CD4-positive, CD25-positive, alpha-beta regulatory T cell (primary cell): Measurements from ENCODE around the gene SNAPC4. TPM values are rescaled to one million over a fixed set of nuclear protein-coding genes. Genes with fewer than 3 reads are reported as not detected.
"Not testable (repeated sequence)": the region's sequence is repeated elsewhere in the genome, so short reads cannot be mapped to it uniquely, and the experiment has no call there.

Experiments
- ATAC-seq, 2 donors: fragments of 150-1000 bp; cut with Tn5 transposase; one replicate each; pipeline ENCODE4 v1.10.0; 2021; ENCODE audit warnings: low read depth in 2 of 2, moderate number of reproducible peaks in 2 of 2, moderate library complexity in 1 of 2
- DNase-seq, 3 donors: peaks; one replicate each; pipeline versions ENCODE4 v3.0.0 to v3.0.0-alpha.2; 2012 to 2022; ENCODE audit warnings: mixed read lengths in 1 of 3
- H3K27ac ChIP-seq: one replicate; pipeline ENCODE4 v1.7.0; 2013; ENCODE audit warnings: mild to moderate bottlenecking, low read length; ENCODE audit not compliant: insufficient read depth, poor library complexity, severe bottlenecking
- H3K27me3 ChIP-seq: one replicate; pipeline ENCODE4 v1.7.0; 2013; ENCODE audit warnings: low read length; ENCODE audit not compliant: control insufficient read depth, insufficient read depth
- H3K36me3 ChIP-seq: one replicate; pipeline ENCODE4 v1.7.0; 2013; ENCODE audit warnings: mild to moderate bottlenecking, low read length, moderate library complexity; ENCODE audit not compliant: control insufficient read depth, insufficient read depth
- H3K4me1 ChIP-seq: 2 replicates; pipeline ENCODE4 v1.7.0; 2013; ENCODE audit warnings: mild to moderate bottlenecking, low read length; ENCODE audit not compliant: insufficient read depth, control insufficient read depth, poor library complexity, severe bottlenecking
- H3K4me3 ChIP-seq: one replicate; pipeline ENCODE4 v1.7.0; 2013; ENCODE audit warnings: low read depth, mild to moderate bottlenecking, low read length, moderate library complexity
- H3K9me3 ChIP-seq, 2 experiments: 1 replicate in 1 of 2; 2 replicates in 1 of 2; pipeline ENCODE4 v1.7.0; 2013; ENCODE audit warnings: low read length in 2 of 2, mild to moderate bottlenecking in 1 of 2, moderate library complexity in 1 of 2; ENCODE audit not compliant: control insufficient read depth in 2 of 2
- H3K27ac Mint-ChIP-seq, 3 donors: one replicate each; pipeline ENCODE4 v1.8.0; 2020 to 2022; ENCODE audit warnings: mild to moderate bottlenecking in 3 of 3, mixed read lengths in 3 of 3, moderate library complexity in 2 of 3
- H3K27me3 Mint-ChIP-seq: one replicate; pipeline ENCODE4 v1.8.0; 2022; ENCODE audit warnings: mild to moderate bottlenecking, mixed read lengths
- H3K36me3 Mint-ChIP-seq: one replicate; pipeline ENCODE4 v1.8.0; 2020; ENCODE audit warnings: mixed read lengths
- H3K4me1 Mint-ChIP-seq, 4 donors: one replicate each; pipeline ENCODE4 v1.8.0; 2020 to 2022; ENCODE audit warnings: mixed read lengths in 4 of 4, mild to moderate bottlenecking in 1 of 4
- H3K4me3 Mint-ChIP-seq, 4 donors: one replicate each; pipeline ENCODE4 v1.8.0; 2020 to 2022; ENCODE audit warnings: mild to moderate bottlenecking in 4 of 4, mixed read lengths in 4 of 4, moderate library complexity in 3 of 4
- H3K9me3 Mint-ChIP-seq, 7 donors: one replicate each; pipeline ENCODE4 v1.8.0; 2020 to 2022; ENCODE audit warnings: mixed read lengths in 7 of 7, mild to moderate bottlenecking in 3 of 7, moderate library complexity in 2 of 7
- polyA plus RNA-seq, 4 donors: library from polyadenylated mRNA; unstranded; fragments of 300-500 nt; fragmentation: Illumina TruSeq; gene quantifications; one replicate each; pipeline ENCODE4 v1.2.3, GENCODE V29; 2021
- total RNA-seq: library from RNA; stranded (reverse); gene quantifications from one replicate; pipeline ENCODE4 v1.2.3, GENCODE V29; 2022

SNAPC4 gene
- total and polyA plus RNA-seq, 5 donors from 2014 or later: 0.40 to 13.3 (median 1.1) TPM

DNA sequence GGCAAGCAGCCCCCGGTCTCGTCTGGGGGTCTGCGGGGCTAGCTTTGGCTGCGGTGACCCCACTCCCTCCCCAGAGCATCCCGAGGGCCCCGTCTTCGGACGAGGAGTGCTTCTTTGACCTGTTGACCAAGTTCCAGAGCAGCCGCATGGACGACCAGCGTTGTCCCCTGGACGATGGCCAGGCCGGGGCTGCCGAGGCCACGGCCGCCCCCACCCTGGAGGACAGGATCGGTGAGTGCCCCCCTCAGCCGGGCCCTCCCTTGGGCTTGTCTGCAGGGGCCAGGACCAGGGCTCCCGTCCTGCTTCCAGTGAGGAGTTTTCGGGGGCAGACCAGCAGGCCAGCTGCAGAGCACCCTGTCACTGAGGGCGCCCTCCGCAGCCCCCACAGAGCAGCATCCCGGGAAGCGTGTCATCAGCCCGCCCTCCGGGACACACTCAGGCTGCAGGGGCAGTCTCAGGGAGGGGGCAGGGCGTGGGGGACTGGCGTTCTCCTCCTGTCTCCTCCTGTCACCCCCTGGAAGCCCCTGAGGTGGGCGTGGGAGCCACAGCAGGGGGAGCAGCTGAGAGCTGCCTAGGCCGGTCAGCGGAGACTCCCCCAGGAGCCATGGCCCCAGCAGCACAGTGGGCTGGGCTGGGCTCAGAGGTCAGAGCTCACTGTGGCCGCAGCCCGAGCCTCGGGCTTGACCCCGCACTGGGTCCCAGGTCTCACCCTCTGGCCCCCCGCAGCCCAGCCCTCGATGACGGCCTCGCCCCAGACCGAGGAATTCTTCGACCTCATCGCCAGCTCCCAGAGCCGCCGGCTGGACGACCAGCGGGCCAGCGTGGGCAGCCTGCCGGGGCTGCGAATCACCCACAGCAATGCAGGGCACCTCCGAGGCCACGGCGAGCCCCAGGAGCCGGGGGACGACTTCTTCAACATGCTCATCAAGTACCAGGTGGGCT, 44.1 kb downstream of the SNAPC4 start:
- DNase-seq: no peak
- Mint-ChIP-seq H3K27me3 (no peaks in the 10 kb centered on the region), H3K4me1 (no peaks in the 10 kb centered on the region), H3K27ac (no peak overlapping the region), H3K4me3 (no peak overlapping the region), H3K36me3 (no peaks in the 10 kb centered on the region), H3K9me3 (no peaks in the 10 kb centered on the region)
- Histone ChIP-seq H3K27me3 (no peaks in the 10 kb centered on the region), H3K4me1 (no peaks in the 10 kb centered on the region), H3K27ac (no peak overlapping the region), H3K9me3 (no peaks in the 10 kb centered on the region), H3K36me3 (no peaks in the 10 kb centered on the region), H3K4me3 (no peak overlapping the region)
- ATAC-seq: no peak

DNA sequence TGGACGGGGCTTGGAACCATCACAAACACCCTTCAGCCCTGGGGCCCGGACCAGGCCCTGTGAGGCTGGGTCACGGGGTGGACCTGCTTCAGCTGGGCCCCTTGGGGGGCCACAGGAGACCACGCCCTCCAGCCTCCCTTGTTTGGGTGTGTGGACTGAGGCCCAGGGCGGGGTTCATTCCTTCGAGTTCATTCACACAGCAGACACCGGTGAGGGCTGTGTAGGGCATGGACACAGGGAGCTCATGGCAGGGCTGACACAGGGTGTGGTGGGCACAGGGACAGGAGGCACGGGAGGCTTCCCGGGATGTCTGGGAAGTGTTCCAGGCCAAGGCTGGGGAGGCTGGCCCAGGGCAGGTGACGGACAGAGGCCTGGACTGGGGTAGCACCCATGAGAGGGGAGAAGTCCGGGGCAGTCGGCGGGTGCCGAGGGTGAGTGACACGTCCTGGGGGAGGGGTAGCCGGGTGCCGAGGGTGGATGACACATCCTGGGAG, 45.3 kb downstream of the SNAPC4 start:
- Mint-ChIP-seq H3K4me3 (peak overlapping the region in 1 of 4 donors; percentile 41), H3K9me3 (no peaks in the 10 kb centered on the region), H3K36me3 (no peaks in the 10 kb centered on the region), H3K4me1 (no peaks in the 10 kb centered on the region), H3K27ac (no peak overlapping the region), H3K27me3 (no peaks in the 10 kb centered on the region)
- Histone ChIP-seq H3K4me3 (no peak overlapping the region), H3K4me1 (no peaks in the 10 kb centered on the region), H3K9me3 (no peaks in the 10 kb centered on the region), H3K27me3 (no peaks in the 10 kb centered on the region), H3K36me3 (no peaks in the 10 kb centered on the region), H3K27ac (no peak overlapping the region)
- ATAC-seq: no peak
- no peak for DNase-seq

DNA sequence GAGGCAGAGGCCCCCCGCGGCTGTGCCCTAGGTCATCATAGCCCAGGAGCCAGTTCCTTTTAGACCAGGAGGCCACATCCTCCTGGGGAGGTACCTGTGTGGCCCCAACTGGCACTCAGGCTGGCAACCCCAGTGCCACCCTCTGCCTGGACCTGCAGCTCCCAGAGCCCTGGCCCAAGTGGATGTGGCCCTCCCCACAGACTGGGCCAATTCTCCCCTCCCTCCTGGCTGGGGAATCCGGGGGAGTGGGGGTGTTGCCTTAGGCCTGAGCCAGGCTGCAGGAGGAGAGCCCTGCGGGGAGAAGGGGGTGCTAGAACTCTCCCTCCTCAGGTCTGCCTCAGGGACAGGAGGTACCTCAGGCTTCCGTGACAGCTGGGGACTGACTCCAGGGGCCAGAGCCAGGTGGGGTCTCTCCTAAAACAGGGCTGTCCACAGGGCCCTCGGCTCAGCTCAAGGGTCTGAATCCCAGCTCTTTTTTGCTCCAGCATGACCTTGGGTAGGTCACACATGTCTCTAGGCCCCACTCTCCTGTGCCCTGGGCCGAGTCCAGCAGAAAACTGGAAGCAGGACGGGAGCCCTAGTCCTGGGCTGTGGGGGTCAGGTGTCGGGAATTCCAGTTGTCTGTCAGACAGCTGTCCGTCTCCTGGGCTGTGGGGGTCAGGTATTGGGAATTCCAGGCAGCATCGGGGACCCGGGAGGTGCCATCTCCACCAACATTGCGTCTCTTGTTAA, 46.0 kb downstream of the SNAPC4 start:
- H3K4me1 Mint-ChIP-seq: no peaks in the 10 kb centered on the region
- H3K4me1 ChIP-seq: no peaks in the 10 kb centered on the region
- H3K27me3 ChIP-seq: no peaks in the 10 kb centered on the region
- no peaks in the 10 kb centered on the region for H3K36me3 Mint-ChIP-seq
- H3K9me3 Mint-ChIP-seq: no peaks in the 10 kb centered on the region
- ATAC-seq: no peak
- H3K36me3 ChIP-seq: no peaks in the 10 kb centered on the region
- H3K27ac Mint-ChIP-seq: no peak overlapping the region
- H3K27me3 Mint-ChIP-seq: no peaks in the 10 kb centered on the region
- H3K9me3 ChIP-seq: no peaks in the 10 kb centered on the region
- H3K4me3 Mint-ChIP-seq: no peak overlapping the region
- H3K27ac ChIP-seq: no peak overlapping the region
- H3K4me3 ChIP-seq: no peak overlapping the region
- DNase-seq: no peak

DNA sequence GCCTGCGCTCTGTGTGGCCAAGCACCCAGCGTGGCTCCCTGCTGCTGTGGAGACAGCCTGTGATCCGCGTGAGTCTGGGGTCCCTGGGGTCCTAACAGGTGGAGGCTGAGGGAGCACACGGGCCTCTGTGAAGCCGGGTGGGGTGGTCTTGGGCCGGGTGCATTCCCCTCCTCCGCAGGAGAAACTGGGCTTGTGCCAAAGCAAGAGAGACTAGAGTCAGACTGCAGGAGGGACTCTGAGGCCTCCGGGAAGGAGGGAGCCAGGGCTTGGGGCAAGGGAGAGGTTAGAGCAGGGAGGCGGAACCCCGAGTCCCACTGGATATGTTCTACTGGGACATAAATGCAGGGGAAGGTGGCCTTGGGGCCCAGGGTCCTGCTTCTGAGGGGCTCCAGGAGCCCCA, 46.9 kb downstream of the SNAPC4 start:
- no peak for DNase-seq
- H3K27me3 Mint-ChIP-seq: no peaks in the 10 kb centered on the region
- H3K36me3 Mint-ChIP-seq: no peaks in the 10 kb centered on the region
- H3K4me3 ChIP-seq: no peak overlapping the region
- no peaks in the 10 kb centered on the region for H3K4me1 ChIP-seq
- H3K36me3 ChIP-seq: no peaks in the 10 kb centered on the region
- no peaks in the 10 kb centered on the region for H3K9me3 ChIP-seq
- H3K27ac ChIP-seq: no peak overlapping the region
- no peak overlapping the region for H3K4me3 Mint-ChIP-seq
- no peaks in the 10 kb centered on the region for H3K4me1 Mint-ChIP-seq
- no peaks in the 10 kb centered on the region for H3K27me3 ChIP-seq
- no peak overlapping the region for H3K27ac Mint-ChIP-seq
- ATAC-seq: no peak
- H3K9me3 Mint-ChIP-seq: no peaks in the 10 kb centered on the region

DNA sequence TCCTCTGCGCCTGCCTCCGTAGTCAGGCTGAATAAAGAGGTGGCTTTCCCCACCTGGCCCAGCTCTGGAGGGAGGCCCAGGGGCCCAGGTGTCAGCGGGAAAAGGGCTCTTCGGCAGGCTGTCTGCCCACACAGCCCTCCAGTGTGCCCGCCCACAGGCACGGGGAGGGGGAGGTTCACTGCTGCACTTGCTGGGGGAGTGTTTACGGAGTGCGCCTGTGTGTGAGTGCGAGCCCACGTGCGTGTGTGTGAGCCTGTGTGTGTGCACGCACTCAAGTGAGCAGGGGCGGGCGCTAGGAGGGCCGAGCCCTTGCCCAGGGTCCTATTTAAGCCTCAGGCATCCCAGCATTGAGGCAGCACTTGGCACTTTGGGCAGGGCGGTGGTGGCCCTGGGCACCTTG, 47.3 kb downstream of the SNAPC4 start:
- Histone ChIP-seq H3K36me3 (no peaks in the 10 kb centered on the region), H3K4me3 (no peak overlapping the region), H3K27me3 (no peaks in the 10 kb centered on the region), H3K27ac (no peak overlapping the region), H3K4me1 (no peaks in the 10 kb centered on the region), H3K9me3 (no peaks in the 10 kb centered on the region)
- H3K36me3 Mint-ChIP-seq: no peaks in the 10 kb centered on the region
- no peaks in the 10 kb centered on the region for H3K4me1 Mint-ChIP-seq
- no peak for DNase-seq
- no peak overlapping the region for H3K4me3 Mint-ChIP-seq
- H3K27ac Mint-ChIP-seq: no peak overlapping the region
- ATAC-seq: no peak
- H3K27me3 Mint-ChIP-seq: no peaks in the 10 kb centered on the region
- H3K9me3 Mint-ChIP-seq: no peaks in the 10 kb centered on the region

DNA sequence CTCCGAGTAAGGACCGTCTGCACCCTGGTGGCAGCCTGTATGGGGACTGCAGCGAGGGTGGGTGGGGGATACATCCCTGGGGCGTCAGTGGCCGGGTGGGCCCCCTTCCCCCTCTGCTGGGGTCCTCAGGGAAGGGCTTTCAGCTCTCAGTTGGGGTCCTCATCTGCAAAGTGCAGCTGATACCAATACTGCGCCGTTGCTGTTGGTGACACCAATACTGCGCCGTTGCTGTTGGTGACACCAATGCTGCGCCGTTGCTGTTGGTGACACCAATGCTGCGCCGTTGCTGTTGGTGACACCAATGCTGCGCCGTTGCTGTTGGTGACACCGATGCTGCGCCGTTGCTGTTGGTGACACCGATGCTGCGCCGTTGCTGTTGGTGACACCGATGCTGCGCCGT, 48.1 kb downstream of the SNAPC4 start:
- not testable (repeated sequence) for H3K9me3 Mint-ChIP-seq, H3K27ac ChIP-seq, H3K27me3 Mint-ChIP-seq, H3K4me3 ChIP-seq, H3K9me3 ChIP-seq, H3K4me1 ChIP-seq, H3K36me3 Mint-ChIP-seq, H3K4me3 Mint-ChIP-seq, H3K36me3 ChIP-seq, H3K4me1 Mint-ChIP-seq, H3K27me3 ChIP-seq, ATAC-seq, H3K27ac Mint-ChIP-seq
- peak in 1 of 3 donors; percentile 16 for DNase-seq

DNA sequence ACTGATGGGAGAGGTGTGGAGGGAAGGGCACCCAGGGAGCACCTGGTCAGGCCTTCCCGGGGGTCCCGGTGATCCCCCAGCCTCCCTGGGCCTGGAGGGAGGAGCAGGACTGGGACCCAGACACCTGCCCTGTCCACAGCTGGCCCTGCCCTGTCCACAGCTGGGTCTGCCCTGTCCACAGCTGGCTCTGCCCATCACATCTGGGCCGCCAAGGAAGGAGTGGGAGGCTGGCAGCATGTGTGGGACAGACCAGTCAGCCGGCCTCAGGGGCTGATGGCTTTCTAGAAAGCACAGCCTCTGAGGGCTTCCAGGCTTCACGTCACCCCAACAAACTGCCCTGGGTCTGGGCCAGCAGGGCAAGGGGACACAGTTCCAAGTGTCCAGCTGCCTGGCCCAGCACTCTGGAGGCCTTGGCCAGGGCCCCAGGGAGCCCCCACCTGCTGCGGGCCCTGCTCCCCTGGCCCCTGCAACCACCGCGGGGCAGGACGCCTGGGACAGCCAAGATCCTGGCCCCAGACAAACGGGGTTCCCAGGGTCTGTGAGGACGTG, 48.6 kb downstream of the SNAPC4 start:
- no peaks in the 10 kb centered on the region for H3K36me3 ChIP-seq
- Mint-ChIP-seq H3K9me3 (no peaks in the 10 kb centered on the region), H3K4me1 (no peaks in the 10 kb centered on the region), H3K27ac (no peak overlapping the region), H3K27me3 (no peaks in the 10 kb centered on the region), H3K4me3 (no peak overlapping the region), H3K36me3 (no peaks in the 10 kb centered on the region)
- no peaks in the 10 kb centered on the region for H3K4me1 ChIP-seq
- H3K4me3 ChIP-seq: no peak overlapping the region
- H3K27me3 ChIP-seq: no peaks in the 10 kb centered on the region
- DNase-seq (no peak), ATAC-seq (no peak)
- H3K27ac ChIP-seq: no peak overlapping the region
- no peaks in the 10 kb centered on the region for H3K9me3 ChIP-seq
